SU-DHL-6 (cell line): ENCODE data around the gene MYH11.

Source experiments
- H2AFZ ChIP-seq: fragments of 200-600 bp; sonication (generic); 2 replicates; pipeline ENCODE4 v1.6.1; 2014; ENCODE audit warnings: low read depth, mild to moderate bottlenecking, moderate library complexity, mixed read lengths, antibody characterized with exemption, low read length; ENCODE audit not compliant: severe bottlenecking
- H3F3A ChIP-seq: fragments of 200-600 bp; shearing (Covaris generic); 2 replicates; pipeline ENCODE4 v1.6.0; 2016; ENCODE audit warnings: antibody characterized with exemption, mild to moderate bottlenecking; ENCODE audit not compliant: insufficient read depth
- H3K27ac ChIP-seq: fragments of 200-600 bp; sonication (generic); 2 replicates; pipeline ENCODE4 v1.5.1; 2016; ENCODE audit warnings: low read depth, mild to moderate bottlenecking, low read length, moderate library complexity, mixed read lengths
- H3K27me3 ChIP-seq: fragments of 200-600 bp; sonication (generic), shearing (Covaris generic); 2 replicates; pipeline ENCODE4 v1.6.0; 2014; ENCODE audit warnings: mild to moderate bottlenecking, low read length
- H3K36me3 ChIP-seq: fragments of 200-600 bp; sonication (generic); 2 replicates; pipeline ENCODE4 v1.6.1; 2014; ENCODE audit warnings: mild to moderate bottlenecking, low read length, mixed read lengths
- H3K4me2 ChIP-seq: fragments of 300-600, 200-600 bp; shearing (Covaris generic), sonication (generic); 2 replicates; pipeline ENCODE4 v1.6.0; 2014; ENCODE audit warnings: low read length, low read depth, mild to moderate bottlenecking; ENCODE audit not compliant: poor library complexity, severe bottlenecking
- H3K4me3 ChIP-seq: fragments of 200-600 bp; sonication (generic); 2 replicates; pipeline ENCODE4 v1.5.1; 2014; ENCODE audit warnings: antibody characterized with exemption, low read length, mild to moderate bottlenecking, mixed read lengths; ENCODE audit not compliant: insufficient read depth, poor library complexity, severe bottlenecking
- H3K79me2 ChIP-seq: fragments of 200-600 bp; sonication (generic); 2 replicates; pipeline ENCODE4 v1.6.1; 2014; ENCODE audit warnings: mild to moderate bottlenecking, low read length, moderate library complexity; ENCODE audit not compliant: insufficient read depth
- H3K9ac ChIP-seq: fragments of 200-600 bp; sonication (generic); 2 replicates; pipeline ENCODE4 v1.7.0; 2014; ENCODE audit warnings: mild to moderate bottlenecking, low read length
- H3K9me2 ChIP-seq: fragments of 200-600 bp; sonication (generic); replicated peaks from 2 replicates; pipeline ENCODE4 v1.6.1; 2014; ENCODE audit warnings: low read length; ENCODE audit not compliant: insufficient read depth
- H3K9me3 ChIP-seq: fragments of 200-600 bp; sonication (generic); 2 replicates; pipeline ENCODE4 v1.6.1; 2014; ENCODE audit warnings: low read length, mixed read lengths; ENCODE audit not compliant: insufficient read depth
- H4K20me1 ChIP-seq: fragments of 200-600 bp; sonication (generic); 2 replicates; pipeline ENCODE4 v1.6.1; 2014; ENCODE audit warnings: low read depth, mild to moderate bottlenecking, antibody characterized with exemption, low read length, moderate library complexity, mixed read lengths
- CTCF ChIP-seq: fragments of 200-600 bp; sonication (generic); IDR thresholded peaks from one replicate; pipeline ENCODE4 v1.5.1; 2017; ENCODE audit warnings: antibody characterized with exemption, mild to moderate bottlenecking, low read length, moderate library complexity; ENCODE audit not compliant: insufficient read depth, poor library complexity, severe bottlenecking
- EZH2phosphoT487 ChIP-seq: fragments of 200-600 bp; sonication (generic), shearing (Covaris generic); conservative IDR thresholded peaks from 2 replicates; pipeline ENCODE4 v1.6.1; 2018; ENCODE audit warnings: mild to moderate bottlenecking, antibody characterized with exemption, low read length, moderate library complexity, mixed read lengths

The MYH11 gene

GRCh38 chr16:15788846-15789239 is 68.0 kb downstream of the MYH11 start:
- no peaks in the 10 kb centered on the region for H3K27me3 ChIP-seq
- no peak overlapping the region for H3K4me2 ChIP-seq
- H3K4me3 ChIP-seq: no peak overlapping the region
- H3K79me2 ChIP-seq: no peaks in the 10 kb centered on the region
- H3K27ac ChIP-seq: no peak overlapping the region
- H3K9me2 ChIP-seq: no peaks in the 10 kb centered on the region
- no peak overlapping the region for H3K9ac ChIP-seq
- no peaks in the 10 kb centered on the region for H3F3A ChIP-seq
- H3K9me3 ChIP-seq: no peaks in the 10 kb centered on the region
- H3K36me3 ChIP-seq: no peaks in the 10 kb centered on the region
- TF ChIP-seq CTCF (no peak), EZH2phosphoT487 (no peak)
- no peaks in the 10 kb centered on the region for H4K20me1 ChIP-seq
- no peak overlapping the region for H2AFZ ChIP-seq

GRCh38 chr16:15786501-15786900 is 70.3 kb downstream of the MYH11 start:
- H3F3A ChIP-seq: no peaks in the 10 kb centered on the region
- H3K36me3 ChIP-seq: no peaks in the 10 kb centered on the region
- no peak overlapping the region for H2AFZ ChIP-seq
- H4K20me1 ChIP-seq: no peaks in the 10 kb centered on the region
- H3K4me3 ChIP-seq: no peak overlapping the region
- no peaks in the 10 kb centered on the region for H3K9me3 ChIP-seq
- TF ChIP-seq CTCF (no peak), EZH2phosphoT487 (no peak)
- no peak overlapping the region for H3K4me2 ChIP-seq
- no peaks in the 10 kb centered on the region for H3K9me2 ChIP-seq
- H3K27me3 ChIP-seq: no peaks in the 10 kb centered on the region
- H3K79me2 ChIP-seq: no peaks in the 10 kb centered on the region
- H3K9ac ChIP-seq: no peak overlapping the region
- no peak overlapping the region for H3K27ac ChIP-seq

- Histone ChIP-seq H3K4me2 (no peak overlapping the region), H3K79me2 (no peaks in the 10 kb centered on the region), H3K4me3 (no peak overlapping the region), H3K9me2 (no peaks in the 10 kb centered on the region), H3K9me3 (no peaks in the 10 kb centered on the region), H4K20me1 (no peaks in the 10 kb centered on the region), H3K36me3 (no peaks in the 10 kb centered on the region), H3K27me3 (no peaks in the 10 kb centered on the region), H3F3A (no peaks in the 10 kb centered on the region), H2AFZ (no peak overlapping the region), H3K27ac (no peak overlapping the region), H3K9ac (no peak overlapping the region)
- no peak for TF ChIP-seq CTCF
- TF ChIP-seq EZH2phosphoT487: no peak
Measured at GRCh38 chr16:15785386-15786059, 71.3 kb downstream of the MYH11 start.
